HS-27A (cell line): ENCODE results near the gene PDE6D.
A peak's percentile ranks its signal among the peaks of the same experiment; 100 is the strongest.
"Not testable (repeated sequence)": the region's sequence is repeated elsewhere in the genome, so short reads cannot be mapped to it uniquely, and the experiment has no call there.

ENCODE experiments used
- DNase-seq: peaks from one replicate; pipeline ENCODE4 v3.0.0-alpha.2; 2012; ENCODE audit warnings: low read depth, missing footprints

The PDE6D gene

DNA sequence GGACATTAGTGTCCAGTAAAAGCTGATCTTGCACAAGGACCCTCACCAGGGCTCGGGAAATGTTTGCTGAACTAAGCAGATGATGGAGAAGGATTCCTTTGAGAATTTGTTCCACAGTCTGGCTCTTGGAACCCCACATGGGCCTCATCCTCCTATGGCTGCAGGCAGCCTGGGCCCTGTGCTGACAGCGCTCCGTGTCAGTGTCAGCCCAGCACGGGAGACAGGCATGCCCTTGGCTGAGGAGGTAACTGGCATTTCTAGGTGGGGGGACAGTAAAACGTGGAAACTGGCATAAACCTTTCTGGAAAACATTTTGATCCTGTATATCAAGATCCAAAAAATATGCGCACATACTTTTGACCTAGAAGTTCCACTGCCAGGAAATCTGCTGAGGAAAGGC is 62.3 kb downstream of the PDE6D start:
- no peak for DNase-seq

DNA sequence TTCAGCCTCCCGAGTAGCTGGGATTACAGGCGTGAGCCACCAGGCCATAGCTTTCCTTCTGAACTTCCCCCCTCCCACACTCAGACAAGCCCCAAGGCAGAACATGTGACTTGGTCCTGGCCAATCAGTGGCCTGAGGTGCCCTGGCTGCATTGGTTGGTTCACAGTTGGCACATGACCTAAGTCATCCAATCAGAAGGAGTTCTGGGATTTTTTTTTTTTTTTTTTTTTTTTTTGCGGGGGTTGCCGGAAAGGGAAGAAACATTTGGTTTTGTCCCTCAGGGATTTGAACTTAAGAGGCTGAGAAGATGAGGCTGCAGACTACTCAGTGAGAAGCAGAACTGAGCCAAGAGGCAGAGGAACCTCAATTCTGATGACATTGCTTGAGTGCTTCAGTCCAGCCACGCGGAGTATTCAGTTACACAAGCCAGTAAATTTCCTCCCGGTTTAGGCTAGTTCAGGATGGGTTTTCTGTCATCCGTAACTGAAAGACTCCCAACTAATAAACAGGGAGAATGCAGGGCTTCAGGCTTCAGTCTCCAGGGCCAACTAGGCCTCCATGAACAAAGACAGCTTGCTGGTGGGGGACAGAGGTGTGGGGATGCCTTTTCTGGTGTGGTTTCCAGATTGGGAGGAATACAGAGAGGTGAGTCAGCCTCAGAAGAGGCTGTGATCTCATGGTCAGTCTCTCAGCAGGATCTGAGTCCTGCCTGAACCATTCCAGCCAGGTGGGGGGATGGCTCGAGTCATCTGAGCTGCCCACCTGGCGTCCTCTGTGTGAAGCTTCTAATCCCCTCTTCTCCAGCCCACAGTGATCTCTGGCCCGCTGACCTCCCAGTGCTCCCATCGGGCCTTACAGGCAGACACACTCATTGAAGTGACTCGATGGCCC is 63.6 kb downstream of the PDE6D start:
- no peak for DNase-seq

DNA sequence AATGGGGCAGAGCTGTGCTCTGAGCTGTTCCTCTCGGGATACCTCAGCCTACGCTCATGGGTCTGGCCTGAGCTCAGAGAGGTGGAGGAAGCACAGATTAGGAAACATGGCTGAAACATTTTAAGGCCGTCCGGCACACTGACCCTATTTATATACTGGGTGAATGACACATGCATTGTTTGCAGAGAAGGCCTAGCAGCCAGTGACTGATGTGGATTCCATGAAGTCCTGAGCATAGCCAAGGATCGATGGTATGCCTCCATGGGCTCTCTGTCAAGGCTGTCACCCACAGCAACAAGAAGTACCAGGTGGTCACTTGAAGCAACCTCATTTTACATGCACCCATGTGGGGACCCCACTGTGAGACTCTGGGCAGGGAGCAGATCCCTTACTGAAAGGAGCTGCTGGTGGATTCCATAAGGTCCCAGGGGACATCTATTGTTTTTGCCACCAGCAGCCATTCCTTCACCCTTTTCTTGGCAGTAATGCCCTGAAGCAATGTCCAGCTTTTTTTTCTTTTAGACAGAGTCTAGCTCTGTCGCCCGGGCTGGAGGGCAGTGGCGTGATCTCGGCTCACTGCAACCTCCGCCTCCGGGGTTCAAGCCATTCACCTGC is 64.3 kb downstream of the PDE6D start:
- DNase-seq = no peak

GRCh38 chr2:231715988-231716616 is 65.0 kb downstream of the PDE6D start:
- no peak for DNase-seq

GRCh38 chr2:231715499-231715837 is 65.6 kb downstream of the PDE6D start:
- no peak for DNase-seq

GRCh38 chr2:231714639-231715498 is 66.2 kb downstream of the PDE6D start:
- DNase-seq = no peak

DNA sequence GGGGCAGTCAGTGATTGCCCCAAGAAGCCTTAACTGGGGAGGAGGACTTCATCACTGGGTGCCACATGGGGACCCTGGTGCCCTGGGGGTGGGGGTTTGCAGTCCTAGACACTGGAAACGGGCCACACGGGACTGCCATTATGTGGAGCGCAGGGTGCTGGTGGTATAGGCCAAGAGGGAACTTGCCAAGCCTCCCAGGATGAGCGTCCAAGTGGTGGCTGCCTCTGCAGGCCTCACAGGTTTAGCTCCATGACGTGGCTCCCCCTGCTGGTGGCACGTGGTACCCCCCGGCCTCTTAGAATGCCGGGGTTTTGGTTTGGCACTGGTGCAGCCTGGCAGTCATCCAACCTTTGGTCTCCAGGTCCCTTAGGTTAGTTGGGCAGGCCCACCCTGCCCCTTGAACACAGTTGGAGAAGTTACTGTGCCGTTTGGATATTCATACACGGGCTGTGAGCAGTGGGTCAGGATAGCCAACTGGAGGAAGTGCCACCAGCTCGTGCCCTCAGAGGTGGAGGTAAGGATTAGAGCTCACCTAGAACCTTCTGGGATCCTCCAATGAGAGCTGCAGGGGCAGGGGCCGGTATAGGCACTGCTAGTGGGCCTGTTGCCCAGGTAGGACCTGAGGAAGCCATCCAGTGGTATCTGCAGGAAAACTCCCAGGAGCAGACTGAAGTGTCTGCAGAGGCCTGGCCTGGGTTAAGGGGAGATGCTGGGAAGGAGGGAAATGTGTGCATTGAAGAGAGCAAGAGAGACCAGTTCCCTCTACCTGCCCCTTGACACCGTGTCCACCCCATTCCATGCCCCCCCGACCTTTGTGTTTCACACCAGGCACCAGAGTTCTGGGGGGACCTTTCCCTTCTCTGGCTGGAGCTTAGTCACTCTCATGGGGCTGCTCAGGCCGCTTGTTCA is 67.1 kb downstream of the PDE6D start:
- no peak for DNase-seq

- not testable (repeated sequence) for DNase-seq
Observed at GRCh38 chr2:231713406-231713729, 67.7 kb downstream of the PDE6D start.

DNA sequence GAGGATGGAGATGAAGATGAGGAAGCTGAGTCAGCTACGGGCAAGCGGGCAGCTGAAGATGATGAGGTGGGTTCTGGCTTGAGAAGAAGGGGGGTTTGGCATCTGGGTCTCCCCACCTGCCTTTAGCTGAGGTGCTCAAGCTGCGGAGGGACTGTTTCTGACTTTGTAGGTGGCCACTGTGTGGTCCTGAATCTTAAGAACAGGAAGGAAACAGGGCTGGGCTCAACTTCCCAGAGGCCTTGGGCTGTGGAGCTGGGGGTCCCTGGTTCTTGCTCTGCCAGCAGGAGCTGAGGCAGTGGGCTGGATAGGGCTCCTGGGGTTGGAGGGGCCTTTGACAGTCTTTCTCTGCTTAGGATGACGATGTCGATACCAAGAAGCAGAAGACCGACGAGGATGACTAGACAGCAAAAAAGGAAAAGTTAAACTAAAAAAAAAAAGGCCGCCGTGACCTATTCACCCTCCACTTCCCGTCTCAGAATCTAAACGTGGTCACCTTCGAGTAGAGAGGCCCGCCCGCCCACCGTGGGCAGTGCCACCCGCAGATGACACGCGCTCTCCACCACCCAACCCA is 68.5 kb downstream of the PDE6D start:
- DNase-seq = not testable (repeated sequence)

DNA sequence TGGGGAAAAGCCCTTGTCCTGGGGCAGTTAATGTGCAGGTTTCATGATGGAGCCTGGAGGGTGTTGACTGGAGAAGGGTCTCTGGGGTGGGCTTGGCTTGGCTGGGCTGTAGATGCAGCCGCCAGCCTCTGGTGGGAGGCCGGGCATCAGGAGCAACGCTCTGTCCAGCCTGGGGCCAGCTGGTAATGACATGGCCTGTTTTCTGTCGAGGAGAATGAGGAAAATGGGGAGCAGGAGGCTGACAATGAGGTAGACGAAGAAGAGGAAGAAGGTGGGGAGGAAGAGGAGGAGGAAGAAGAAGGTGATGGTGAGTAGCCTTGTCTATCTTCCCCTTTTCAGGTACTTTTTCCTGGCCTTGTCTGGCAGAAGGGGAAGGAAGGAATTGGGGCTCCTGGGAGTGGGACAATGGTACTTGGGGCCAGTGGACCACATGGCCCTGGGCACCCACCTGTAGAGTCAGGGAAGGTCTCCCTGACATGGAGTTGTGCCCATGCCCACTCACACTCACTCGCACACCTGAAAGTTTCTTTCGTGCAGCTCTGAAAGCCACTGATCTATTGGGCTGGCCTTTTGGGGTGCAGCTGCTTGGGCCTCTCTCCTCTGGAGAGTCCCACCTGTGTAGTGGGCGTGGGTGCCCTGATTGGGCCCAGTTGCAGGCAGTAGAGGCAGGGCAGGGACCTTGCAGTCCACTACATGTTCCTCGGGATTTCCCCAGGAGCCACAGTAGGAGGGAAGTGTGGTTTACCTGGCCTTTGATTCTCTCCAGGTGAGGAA is 69.2 kb downstream of the PDE6D start:
- DNase-seq = no peak

- no peak for DNase-seq
Observed at GRCh38 chr2:231710799-231711676, 70.0 kb downstream of the PDE6D start.

DNA sequence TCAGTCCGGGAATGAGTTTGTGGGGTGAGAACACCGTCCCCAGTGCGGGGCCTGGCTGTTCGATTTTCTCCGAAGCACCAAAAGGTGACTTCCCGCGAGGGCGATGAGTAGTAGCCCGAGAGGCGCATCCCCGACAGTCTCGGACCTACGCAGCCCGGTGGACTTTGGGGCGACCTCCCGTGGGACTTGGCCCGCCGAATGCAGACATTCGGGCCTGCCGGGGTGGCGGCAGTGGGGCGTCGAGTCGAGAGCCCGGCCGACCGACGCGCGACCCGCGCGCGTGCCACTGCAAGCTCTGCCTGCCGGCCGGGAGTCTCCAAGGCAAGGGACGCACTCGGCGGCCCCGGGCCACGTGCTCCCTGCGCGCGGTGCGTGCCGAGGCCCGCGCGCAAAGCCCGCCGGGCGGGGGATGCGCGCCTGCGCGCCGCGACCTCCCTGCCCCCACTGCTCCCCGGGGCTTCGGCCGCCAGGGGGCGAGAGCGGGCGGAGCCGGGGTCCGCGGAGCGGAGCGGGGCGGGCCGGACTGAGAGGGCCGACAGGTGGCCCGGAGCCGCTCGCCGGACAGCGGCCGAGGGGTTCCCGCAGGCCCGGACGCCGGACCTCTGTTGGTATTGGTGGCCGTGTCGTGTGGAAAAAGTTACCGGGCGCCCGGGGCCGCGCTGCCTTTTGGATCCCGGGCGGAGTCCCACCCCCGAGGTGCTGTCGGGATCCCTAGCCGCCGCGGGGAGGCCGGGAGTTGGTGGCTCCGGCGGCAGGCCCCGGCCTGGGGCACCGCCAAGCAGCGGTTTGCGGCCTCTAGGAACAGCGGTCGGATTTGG is 70.9 kb downstream of the PDE6D start:
- no peak for DNase-seq

DNA sequence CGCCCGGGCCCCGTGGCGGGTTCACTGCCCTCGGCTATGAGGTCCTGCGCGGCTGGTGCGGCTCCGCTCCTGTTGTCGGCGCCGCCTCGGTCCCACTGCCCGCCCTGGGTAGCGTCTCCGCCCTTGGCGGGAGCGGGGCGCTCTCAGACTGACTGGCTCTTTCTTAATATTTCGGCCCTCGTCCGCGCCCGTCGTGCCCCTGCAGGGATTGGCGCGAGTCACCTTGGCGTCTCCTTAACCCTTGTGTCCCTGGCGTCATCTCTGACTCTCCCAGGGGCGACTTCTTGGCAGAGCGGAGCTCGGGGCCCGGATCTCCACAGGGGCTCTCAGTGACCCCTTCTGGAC is 71.5 kb downstream of the PDE6D start:
- no peak for DNase-seq

GRCh38 chr2:231708773-231709635 is 72.1 kb downstream of the PDE6D start:
- DNase-seq = no peak

DNA sequence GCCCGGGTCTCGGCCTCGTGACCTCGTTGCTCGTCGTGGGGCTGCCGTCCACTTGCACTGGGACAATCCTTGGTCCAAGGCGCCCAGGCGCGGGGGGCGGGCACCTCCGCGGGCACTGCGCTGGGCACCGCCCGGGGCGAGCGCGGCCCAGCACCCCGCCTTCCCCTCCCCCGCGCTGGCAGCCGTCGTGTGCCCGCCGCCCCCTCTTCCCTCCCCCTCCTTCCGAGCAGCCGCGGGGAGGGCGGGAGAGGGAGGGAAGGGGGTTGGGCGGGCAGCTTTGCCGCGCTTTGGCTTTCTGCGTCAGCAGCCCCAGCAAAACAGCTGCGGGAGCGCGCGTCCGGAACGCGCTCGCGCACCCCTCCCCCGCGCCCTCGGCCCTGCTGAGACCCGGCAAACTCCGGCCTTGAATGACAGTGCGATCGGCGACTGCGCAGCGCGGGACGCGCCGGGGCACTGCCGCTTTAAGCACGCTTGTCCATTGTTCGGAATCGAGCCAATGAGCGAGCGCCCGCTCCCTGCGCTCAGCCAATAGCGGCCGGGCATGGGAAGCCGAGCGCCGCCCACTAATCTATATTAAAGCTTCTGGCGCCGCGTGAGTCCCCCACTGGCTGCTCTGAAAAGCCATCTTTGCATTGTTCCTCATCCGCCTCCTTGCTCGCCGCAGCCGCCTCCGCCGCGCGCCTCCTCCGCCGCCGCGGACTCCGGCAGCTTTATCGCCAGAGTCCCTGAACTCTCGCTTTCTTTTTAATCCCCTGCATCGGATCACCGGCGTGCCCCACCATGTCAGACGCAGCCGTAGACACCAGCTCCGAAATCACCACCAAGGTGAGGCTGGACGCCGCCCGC is 72.9 kb downstream of the PDE6D start, which contains the start of gene PTMA:
TSS of gene PTMA (plus strand) at position 599 of the 846 bp plus-strand sequence. CDS start at position 781, 182 bp downstream.
- DNase-seq = peak; percentile 79

- no peak for DNase-seq
Observed at GRCh38 chr2:231707625-231707926, 73.5 kb downstream of the PDE6D start.
